ENCODE results near the gene TBC1D9. TPM values are rescaled to one million over a fixed set of nuclear protein-coding genes. Genes with fewer than 3 reads are reported as not detected.

The TBC1D9 gene
- total RNA-seq, 1 donor from 2014 or later = 15.0 TPM

DNA sequence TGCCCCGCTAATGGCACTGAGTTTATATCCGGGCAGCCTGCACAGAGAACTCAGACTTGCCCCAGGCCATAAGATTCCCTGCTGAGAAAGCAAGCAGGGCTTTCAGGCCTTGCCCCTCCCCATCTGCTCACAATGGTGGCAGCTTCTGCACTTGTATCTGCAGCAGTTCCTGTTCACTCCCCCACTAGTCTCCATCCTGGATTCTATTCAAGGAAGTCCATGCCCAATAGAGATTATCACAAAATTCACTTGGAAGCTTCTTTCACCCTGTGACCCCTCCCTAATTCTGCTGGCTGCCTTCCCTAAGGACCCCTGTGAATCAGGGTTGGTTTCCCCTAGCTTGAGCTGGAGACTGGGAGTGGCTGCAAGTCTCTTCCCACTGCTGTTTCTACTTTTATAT is 152.9 kb downstream of the TBC1D9 start:
- no peak for DNase-seq (ENCODE audit: low spot score)
- intact Hi-C loops (cut with DNase I) = loop anchor here (5.0 kb wide), 1 partner anchor 81 kb away; the partner anchor contains the start of gene ELMOD2

DNA sequence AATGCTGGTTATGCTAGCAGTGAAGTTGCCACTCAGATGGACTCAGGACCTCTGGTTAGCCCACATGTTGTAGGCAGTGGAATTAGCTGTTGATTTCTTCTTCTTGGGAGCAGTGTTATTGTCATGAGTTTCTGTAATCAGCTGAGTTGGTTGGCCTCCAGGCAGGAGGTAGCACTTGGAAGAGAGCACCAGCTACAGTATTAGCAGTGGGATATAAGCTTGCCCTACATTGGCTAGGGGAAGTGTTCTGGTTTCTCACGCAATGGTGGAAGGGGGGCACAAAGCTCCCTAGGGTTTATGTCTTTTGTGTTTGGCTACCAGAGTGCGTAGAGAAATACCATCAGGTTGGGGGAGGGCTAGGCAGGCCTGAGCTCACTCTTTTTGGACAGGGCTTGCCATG is 153.5 kb downstream of the TBC1D9 start:
- intact Hi-C loops (cut with DNase I) = loop anchor here (5.0 kb wide), 1 partner anchor 80 kb away; the partner anchor contains the start of gene ELMOD2
- DNase-seq (ENCODE audit: low spot score) = no peak

GRCh38 chr4:140600408-140600807 is 155.8 kb downstream of the TBC1D9 start:
- intact Hi-C loops (cut with DNase I) = loop anchor here (5.0 kb wide), 1 partner anchor 78 kb away; the partner anchor contains the start of gene ELMOD2
- DNase-seq (ENCODE audit: low spot score) = no peak

- no peak for DNase-seq (ENCODE audit: low spot score)
- intact Hi-C loops (cut with DNase I) = no loop called here
These were observed 161.1 kb downstream of the TBC1D9 start for GRCh38 chr4:140595065-140595464.

GRCh38 chr4:140584439-140584838 is 171.7 kb downstream of the TBC1D9 start:
- no peak for DNase-seq (ENCODE audit: low spot score)
- intact Hi-C loops (cut with DNase I) = no loop called here

- intact Hi-C loops (cut with DNase I) = no loop called here
- DNase-seq (ENCODE audit: low spot score) = no peak
These were observed 175.1 kb downstream of the TBC1D9 start for GRCh38 chr4:140581078-140581477.

DNA sequence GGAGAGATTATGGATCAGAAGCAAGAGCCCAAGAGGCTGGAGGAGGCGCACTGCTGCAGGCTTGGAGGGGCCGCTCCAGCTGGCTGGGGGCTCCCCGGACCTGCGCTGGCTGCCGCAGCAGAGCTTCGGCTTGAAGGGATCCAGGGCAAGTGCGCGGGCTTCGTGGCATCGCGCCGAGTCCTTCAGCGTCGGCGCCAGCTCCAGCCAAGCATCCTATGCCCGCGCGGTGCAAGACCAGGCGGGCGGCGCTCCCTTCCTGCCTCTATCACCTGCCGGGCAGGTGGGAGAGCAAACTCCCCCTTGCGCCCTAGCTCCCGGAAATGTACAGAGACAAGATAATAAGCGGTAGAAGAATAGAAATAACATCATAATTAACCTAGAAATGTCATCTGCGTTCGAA is 176.9 kb downstream of the TBC1D9 start:
- intact Hi-C loops (cut with DNase I) = no loop called here
- no peak for DNase-seq (ENCODE audit: low spot score)

DNA sequence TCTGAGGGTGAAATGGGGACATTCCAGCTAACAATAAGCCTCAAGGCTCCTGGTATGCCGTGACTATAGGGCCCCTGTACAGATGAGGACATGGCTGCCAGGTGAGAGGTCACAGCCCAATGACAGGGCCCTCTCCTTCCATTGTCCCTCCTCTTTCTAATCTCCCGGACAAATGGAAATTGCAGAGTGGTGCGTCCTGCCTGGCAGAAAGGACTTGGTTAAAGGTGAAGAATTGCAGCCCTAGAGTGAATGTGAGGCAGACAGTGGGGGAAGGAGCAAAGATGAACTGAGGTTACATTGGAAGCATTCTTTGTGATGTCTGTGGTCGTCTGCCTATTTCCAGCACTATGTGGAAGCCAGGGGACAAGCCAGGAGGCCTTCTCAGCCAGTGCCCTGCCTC is 180.7 kb downstream of the TBC1D9 start:
- DNase-seq (ENCODE audit: low spot score) = no peak
- intact Hi-C loops (cut with DNase I) = no loop called here

DNA sequence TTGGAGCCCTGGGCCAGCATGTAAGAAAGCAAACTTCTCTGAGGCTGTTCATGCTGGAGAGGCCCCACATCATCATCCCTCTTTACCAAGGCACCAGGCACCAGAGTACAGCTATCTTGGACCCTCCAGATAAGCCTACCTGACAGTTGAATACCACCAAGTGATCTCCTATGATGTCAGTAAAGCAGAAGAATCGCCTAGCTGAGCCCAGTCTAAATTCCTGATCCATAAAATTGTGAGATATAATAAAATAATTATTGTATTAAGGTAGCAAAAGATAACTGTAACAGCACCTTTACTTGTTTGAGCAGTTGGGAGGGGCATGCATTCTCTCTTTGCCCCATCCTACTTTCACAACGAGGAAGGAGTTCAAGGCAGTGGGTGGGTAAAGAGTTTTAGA is 184.6 kb downstream of the TBC1D9 start:
- no peak for DNase-seq (ENCODE audit: low spot score)
- intact Hi-C loops (cut with DNase I) = no loop called here

Other genes with a start within 250 kb of the TBC1D9 start
- gene ELMOD2, start 232.2 kb downstream of the TBC1D9 start, total RNA-seq = 18.3 TPM
- not detected for gene UCP1, start 187.4 kb downstream of the TBC1D9 start, total RNA-seq